Mucosa of descending colon (tissue), 3 donors: ENCODE measurements around the gene FAM227A. TPM values are rescaled to one million over a fixed set of nuclear protein-coding genes. Genes with fewer than 3 reads are reported as not detected.
"Not testable (repeated sequence)": the region's sequence is repeated elsewhere in the genome, so short reads cannot be mapped to it uniquely, and the experiment has no call there.

Source experiments
- ATAC-seq: fragments of 200-7000 bp; cut with Tn5 transposase; one replicate; pipeline ENCODE4 v1.9.1; 2020; ENCODE audit warnings: mild to moderate bottlenecking, moderate library complexity
- DNase-seq, 3 donors: peaks; one replicate each; pipeline ENCODE4 v3.0.0-alpha.2; 2020
- H3K36me3 ChIP-seq: fragments of 200-600 bp; one replicate; pipeline ENCODE4 v1.8.0; 2021; ENCODE audit warnings: low read depth, mild to moderate bottlenecking
- H3K4me1 ChIP-seq: fragments of 200-600 bp; one replicate; pipeline ENCODE4 v1.8.0; 2021; ENCODE audit warnings: low read depth, mild to moderate bottlenecking
- H3K4me3 ChIP-seq: fragments of 200-600 bp; one replicate; pipeline ENCODE4 v1.8.0; 2021; ENCODE audit warnings: mild to moderate bottlenecking
- H3K9me3 ChIP-seq: fragments of 200-600 bp; one replicate; pipeline ENCODE4 v1.8.0; 2021; ENCODE audit warnings: mild to moderate bottlenecking
- CTCF ChIP-seq: fragments of 200-600 bp; IDR thresholded peaks from one replicate; pipeline ENCODE4 v1.8.0; 2022; ENCODE audit warnings: antibody characterized with exemption, mild to moderate bottlenecking
- intact Hi-C, 2 donors: fragments of 100-400 bp; cut with DNase I in 1 of 2; cut with micrococcal nuclease in 1 of 2; formaldehyde crosslinking; loops; one replicate each; pipeline versions ENCODE4 v1.11.0 to v1.11.1; 2022; cut with DNase I, micrococcal nuclease
- total RNA-seq, 3 donors: library from RNA; stranded (reverse); fragmentation: NEBNext Ultra II Directional in 2 of 3; extraction: Animal tissue kit (Norgen Biotek cat#: 25700) in 2 of 3; gene quantifications; one replicate each; pipeline versions ENCODE4 v1.2.1 to v1.2.4, GENCODE V29; 2021 to 2023
- donor health status: DM: no; HTN: no; CAD: no; lungs with moderate emphysema.
- donor health status: DM: no; HTN: no; CAD: no.
- donor health status: DM: no; HTN: yes; CAD: no.

FAM227A gene
- total RNA-seq, 3 donors from 2014 or later: 0.52 to 1.5 (median 1.3) TPM

DNA sequence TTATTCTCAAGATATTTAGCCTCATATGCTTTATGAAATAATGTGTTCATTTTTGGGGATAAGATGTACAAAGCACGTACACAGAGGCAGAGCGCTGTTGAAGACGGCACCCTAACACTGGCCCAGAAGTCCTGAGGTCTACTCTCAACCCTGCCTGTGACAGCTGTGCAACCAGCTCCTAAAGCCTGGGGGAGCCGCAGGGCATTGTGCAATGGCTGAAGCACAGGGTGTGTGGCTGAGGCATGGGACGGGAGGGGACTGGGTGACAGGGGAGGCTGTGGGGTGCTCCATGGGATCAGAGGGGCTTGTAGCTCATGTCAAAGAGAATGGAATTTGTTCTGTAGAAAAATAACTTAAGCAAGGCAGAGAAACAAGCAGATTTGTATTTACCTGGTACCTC lies 27.7 kb downstream of the FAM227A start:
- Histone ChIP-seq H3K4me1 (no peaks in the 10 kb centered on the region), H3K4me3 (no peak overlapping the region), H3K36me3 (no peaks in the 10 kb centered on the region), H3K9me3 (no peaks in the 10 kb centered on the region)
- intact Hi-C loops: no loop called here
- DNase-seq: no peak
- no peak for ATAC-seq
- no peak for TF ChIP-seq CTCF

DNA sequence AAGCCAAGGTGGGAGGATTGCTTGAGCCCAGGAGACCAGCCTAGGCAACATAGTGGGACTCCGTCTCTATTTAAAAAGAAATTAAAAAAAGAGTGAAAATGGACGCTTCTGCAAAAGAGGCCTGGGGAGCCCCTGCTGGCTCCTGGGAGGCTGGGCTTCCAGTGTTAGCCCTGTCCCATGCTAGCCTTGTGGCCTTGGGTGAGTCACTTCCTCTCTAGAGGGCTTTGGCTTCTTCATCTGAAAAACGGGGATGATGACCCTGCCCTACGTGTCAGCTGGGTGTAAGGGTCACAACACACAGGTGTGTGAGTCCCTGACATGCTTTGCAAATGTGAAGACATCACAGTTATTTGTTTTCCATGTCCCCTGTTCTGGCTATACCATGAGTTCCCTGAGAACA lies 32.8 kb downstream of the FAM227A start:
- DNase-seq (no peak), ATAC-seq (no peak)
- Histone ChIP-seq H3K9me3 (no peaks in the 10 kb centered on the region), H3K36me3 (no peaks in the 10 kb centered on the region), H3K4me3 (no peak overlapping the region), H3K4me1 (no peaks in the 10 kb centered on the region)
- no peak for TF ChIP-seq CTCF
- intact Hi-C loops: no loop called here

DNA sequence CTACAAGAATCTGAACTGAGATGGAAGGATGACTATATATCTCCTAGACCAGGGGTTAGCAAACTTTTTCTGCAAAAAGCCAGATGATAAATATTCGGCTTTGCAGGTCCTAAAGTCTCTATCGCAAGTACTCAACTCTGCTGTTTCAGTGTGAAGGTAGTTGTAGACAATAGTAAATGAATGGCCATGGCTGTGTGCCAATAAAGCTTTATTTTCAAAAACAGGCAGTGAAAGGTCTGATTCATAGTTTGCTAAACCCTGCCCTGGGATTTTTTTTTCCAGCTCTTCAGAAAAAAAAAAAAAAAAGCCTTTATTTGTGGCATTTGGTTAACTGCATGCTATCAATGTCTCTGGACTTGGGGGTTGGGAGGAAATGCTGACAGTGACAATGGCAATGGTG lies 37.5 kb downstream of the FAM227A start:
- ATAC-seq (no peak), DNase-seq (no peak)
- Histone ChIP-seq H3K36me3 (no peaks in the 10 kb centered on the region), H3K4me1 (no peaks in the 10 kb centered on the region), H3K4me3 (no peak overlapping the region), H3K9me3 (no peaks in the 10 kb centered on the region)
- intact Hi-C loops: no loop called here
- TF ChIP-seq CTCF: no peak

DNA sequence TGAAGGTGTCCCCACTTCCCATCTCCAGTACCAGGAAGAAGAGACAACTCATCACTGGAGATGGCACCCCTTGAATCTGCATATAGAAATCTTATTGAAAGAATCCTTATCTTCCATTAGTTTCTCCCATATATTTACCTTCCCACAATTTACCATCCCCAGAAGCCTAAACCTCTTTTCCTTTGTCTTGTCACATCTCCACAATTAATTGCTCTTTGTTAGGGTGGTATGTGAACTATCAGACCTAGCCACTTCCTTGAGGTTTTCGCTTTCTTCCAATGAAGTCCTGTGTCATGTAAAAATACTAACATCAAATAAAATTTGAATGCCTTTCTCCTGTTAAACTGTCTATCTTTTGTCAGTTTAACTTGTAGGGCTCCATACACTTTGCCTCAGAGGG lies 37.9 kb downstream of the FAM227A start:
- H3K9me3 ChIP-seq: no peaks in the 10 kb centered on the region
- H3K4me1 ChIP-seq: no peaks in the 10 kb centered on the region
- no peak for TF ChIP-seq CTCF
- no peak for ATAC-seq
- H3K4me3 ChIP-seq: no peak overlapping the region
- intact Hi-C loops: no loop called here
- DNase-seq: no peak
- no peaks in the 10 kb centered on the region for H3K36me3 ChIP-seq

DNA sequence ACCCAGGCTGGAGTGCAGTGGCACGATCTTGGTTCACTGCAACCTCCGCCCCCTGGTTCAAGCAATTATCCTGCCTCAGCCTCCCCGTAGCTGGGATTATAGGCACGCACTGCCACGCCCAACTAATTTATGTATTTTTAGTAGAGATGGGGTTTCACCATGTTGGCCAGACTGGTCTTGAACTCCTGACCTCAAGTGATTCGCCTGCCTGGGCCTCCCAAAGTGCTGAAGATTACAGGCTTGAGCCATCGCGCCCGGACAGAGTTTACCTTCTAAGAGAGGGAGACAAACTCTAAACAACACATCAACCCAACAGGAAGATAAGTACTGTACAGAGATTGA lies 41.2 kb downstream of the FAM227A start:
- ATAC-seq, intact Hi-C loops: not testable (repeated sequence)

DNA sequence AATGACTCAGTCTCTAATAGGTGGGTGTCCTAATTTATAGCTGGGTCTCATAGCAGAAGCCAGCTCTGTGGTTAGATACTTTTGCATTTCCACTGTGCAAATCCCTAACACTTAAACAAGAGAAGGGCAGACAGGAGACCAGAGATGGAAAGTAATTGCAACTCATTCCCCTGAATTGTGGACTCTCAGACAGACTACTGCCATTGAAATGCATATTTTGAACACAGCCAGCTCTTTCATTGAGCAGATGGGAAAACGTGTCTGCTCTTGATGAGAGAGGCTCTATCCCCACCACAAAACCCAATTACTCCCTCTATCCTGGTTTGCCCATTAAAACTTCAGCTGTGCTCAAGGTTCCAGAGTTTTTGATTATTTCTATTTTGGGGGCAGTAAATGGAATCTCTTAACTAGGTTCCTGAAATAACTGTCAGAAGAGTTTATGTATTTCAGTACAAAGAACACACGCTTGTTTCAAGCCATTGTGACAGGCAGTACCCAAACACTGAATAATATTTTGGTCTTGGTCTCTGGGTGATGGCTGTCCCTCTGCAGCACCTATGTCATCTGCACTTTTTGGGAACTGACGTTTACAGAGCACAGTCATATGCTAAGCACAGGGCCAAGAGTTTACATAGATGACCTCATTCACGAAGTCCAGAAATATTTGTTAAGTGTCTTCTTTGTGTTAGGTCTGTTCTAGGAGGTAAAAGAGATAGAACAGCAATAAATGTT lies 41.7 kb downstream of the FAM227A start:
- ATAC-seq (no peak), DNase-seq (no peak)
- Histone ChIP-seq H3K9me3 (no peaks in the 10 kb centered on the region), H3K4me3 (no peak overlapping the region), H3K4me1 (no peaks in the 10 kb centered on the region), H3K36me3 (no peaks in the 10 kb centered on the region)
- intact Hi-C loops: no loop called here
- TF ChIP-seq CTCF: no peak

More for the DNA sequence above, 41.2 kb downstream of the FAM227A start:
- not testable (repeated sequence) for H3K36me3 ChIP-seq, H3K4me3 ChIP-seq, H3K4me1 ChIP-seq, H3K9me3 ChIP-seq, DNase-seq
